ENCODE data around the gene TMEM184A.

- TF ChIP-seq EP300 (IDR thresholded peaks at IDR 0.05): no peak
- TF ChIP-seq CTCF (IDR thresholded peaks at IDR 0.05): no peak
Measured at GRCh38 chr7:1567896-1568510, 12.0 kb upstream of the TMEM184A start.
